AG04450 (cell line): ENCODE results near the gene LOXL4. TPM values are rescaled to one million over a fixed set of nuclear protein-coding genes. Genes with fewer than 3 reads are reported as not detected.
A peak's percentile ranks its signal among the peaks of the same experiment; 100 is the strongest.

ENCODE experiments used
- CTCF ChIA-PET: fragments of 300-600, 350-600 bp; formaldehyde crosslinking; extraction: SDS; loops from one replicate; lab custom pipeline; 2022; ENCODE audit warnings: antibody characterized with exemption, inconsistent platforms; lab: Charles Lee
- POLR2A ChIA-PET: fragments of 350-600 bp; formaldehyde crosslinking; extraction: SDS; loops from one replicate; lab custom pipeline; 2021; ENCODE audit warnings: antibody characterized with exemption, inconsistent platforms; lab: Yijun Ruan, JAX
- DNase-seq: peaks from one replicate; pipeline ENCODE4 v3.0.0-alpha.2; 2011; ENCODE audit warnings: low read depth, low spot score
- H3K27ac ChIP-seq: one replicate; pipeline ENCODE4 v1.5.1; 2012; ENCODE audit warnings: low read depth, low read length, control low read depth
- H3K27me3 ChIP-seq: one replicate; pipeline ENCODE4 v1.6.0; 2012; ENCODE audit warnings: low read length; ENCODE audit not compliant: control insufficient read depth, insufficient read depth
- H3K4me3 ChIP-seq: 2 replicates; pipeline ENCODE4 v1.5.1; 2011; ENCODE audit warnings: mild to moderate bottlenecking, low read depth, low read length, control low read depth
- H3K9me3 ChIP-seq: 2 replicates; pipeline ENCODE4 v1.5.1; 2012; ENCODE audit warnings: low read length; ENCODE audit not compliant: control insufficient read depth, insufficient read depth
- polyA plus RNA-seq: library from polyadenylated mRNA; depleted of rRNA; stranded (reverse); fragments of >200 nt; gene quantifications from 2 replicates; pipeline ENCODE4 v1.2.3, GENCODE V29; 2011
- TF ChIP-seq, protein P1 (sequence below): IDR thresholded peaks from 2 replicates; pipeline ENCODE4 v1.5.1; 2011; ENCODE audit warnings: low read depth, low read length, control low read depth, inconsistent platforms

Gene LOXL4
- polyA plus RNA-seq, 1 experiment: 41.0 TPM

DNA sequence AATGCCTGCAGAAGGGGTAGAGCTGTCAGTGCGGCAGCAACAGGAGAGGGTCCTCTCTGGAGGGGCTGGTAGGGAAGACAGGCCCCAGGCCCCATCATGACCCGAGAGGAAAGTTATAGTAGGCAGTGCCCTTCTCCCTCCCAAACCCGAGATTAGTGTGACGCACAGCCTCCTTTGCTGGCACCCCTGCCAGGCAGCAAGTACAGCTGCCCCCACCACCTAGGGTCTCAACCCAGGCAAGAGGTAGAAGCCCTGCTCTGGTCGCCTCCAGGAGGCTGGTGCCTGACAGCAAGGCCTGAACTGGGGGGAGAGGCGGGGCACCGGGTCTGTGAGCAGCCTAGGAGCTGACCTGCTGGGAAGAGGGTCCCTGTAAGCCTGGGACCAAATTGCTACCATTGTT, 15.5 kb downstream of the LOXL4 start:
- POLR2A ChIA-PET: no interaction called here
- Histone ChIP-seq H3K9me3 (no peaks in the 10 kb centered on the region; the same call in 1 of the 2 replicates), H3K27ac (no peak overlapping the region), H3K27me3 (no peaks in the 10 kb centered on the region), H3K4me3 (no peak overlapping the region)
- CTCF ChIA-PET: no interaction called here
- DNase-seq: no peak
- TF ChIP-seq, protein P1, sequence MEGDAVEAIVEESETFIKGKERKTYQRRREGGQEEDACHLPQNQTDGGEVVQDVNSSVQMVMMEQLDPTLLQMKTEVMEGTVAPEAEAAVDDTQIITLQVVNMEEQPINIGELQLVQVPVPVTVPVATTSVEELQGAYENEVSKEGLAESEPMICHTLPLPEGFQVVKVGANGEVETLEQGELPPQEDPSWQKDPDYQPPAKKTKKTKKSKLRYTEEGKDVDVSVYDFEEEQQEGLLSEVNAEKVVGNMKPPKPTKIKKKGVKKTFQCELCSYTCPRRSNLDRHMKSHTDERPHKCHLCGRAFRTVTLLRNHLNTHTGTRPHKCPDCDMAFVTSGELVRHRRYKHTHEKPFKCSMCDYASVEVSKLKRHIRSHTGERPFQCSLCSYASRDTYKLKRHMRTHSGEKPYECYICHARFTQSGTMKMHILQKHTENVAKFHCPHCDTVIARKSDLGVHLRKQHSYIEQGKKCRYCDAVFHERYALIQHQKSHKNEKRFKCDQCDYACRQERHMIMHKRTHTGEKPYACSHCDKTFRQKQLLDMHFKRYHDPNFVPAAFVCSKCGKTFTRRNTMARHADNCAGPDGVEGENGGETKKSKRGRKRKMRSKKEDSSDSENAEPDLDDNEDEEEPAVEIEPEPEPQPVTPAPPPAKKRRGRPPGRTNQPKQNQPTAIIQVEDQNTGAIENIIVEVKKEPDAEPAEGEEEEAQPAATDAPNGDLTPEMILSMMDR: no peak

DNA sequence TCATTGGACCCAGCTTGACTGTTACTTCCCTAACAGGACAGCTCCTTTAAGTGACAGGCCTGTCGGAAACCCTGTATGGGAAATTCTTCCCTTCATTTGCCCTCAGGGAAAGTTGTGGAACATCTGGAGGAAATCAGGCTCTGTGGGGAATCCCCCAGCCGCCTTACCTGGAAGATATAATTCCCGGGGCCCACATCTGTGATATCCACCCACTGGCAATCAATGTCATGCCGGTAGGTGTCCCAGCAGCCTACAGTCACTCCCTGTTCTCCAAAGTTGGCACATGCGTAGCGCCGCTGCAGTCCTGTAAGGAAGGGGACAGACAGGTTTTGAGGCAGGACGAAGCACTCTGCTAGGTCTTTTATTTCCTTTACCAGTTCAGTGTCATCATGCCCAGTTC, 16.6 kb downstream of the LOXL4 start:
- Histone ChIP-seq H3K27ac (no peak overlapping the region), H3K4me3 (no peak overlapping the region), H3K27me3 (no peaks in the 10 kb centered on the region), H3K9me3 (no peaks in the 10 kb centered on the region)
- no peak for DNase-seq
- TF ChIP-seq, protein P1: no peak
- ChIA-PET POLR2A (no interaction called here), CTCF (no interaction called here)

DNA sequence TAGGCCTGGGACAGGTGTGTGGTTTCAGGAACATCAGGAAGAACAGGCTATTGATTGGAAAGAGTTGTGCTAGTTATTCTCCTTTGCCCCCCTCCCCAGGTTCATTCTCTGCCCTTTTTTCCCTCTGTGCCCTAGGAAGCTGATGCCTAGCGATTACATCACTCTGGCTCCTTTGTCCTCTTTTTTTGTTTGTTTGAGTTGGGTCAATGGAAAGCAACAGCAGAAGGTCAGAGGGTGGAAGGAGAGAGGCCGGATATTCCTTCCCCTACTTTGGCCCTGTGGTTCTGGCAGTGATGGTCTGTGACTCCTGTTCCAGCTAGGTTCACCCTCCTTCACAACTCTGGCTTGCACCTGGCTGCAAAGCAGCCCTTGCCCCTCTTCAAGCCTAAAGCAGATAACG, 18.9 kb downstream of the LOXL4 start:
- TF ChIP-seq, protein P1: no peak
- CTCF ChIA-PET: interaction anchor here (0.6 to 6.4 kb wide), 2 partner anchors 61 to 79 kb away, joined by 4 to 63 read pairs; no protein-coding TSS in a partner anchor
- Histone ChIP-seq H3K9me3 (no peaks in the 10 kb centered on the region), H3K27me3 (no peaks in the 10 kb centered on the region), H3K27ac (no peak overlapping the region), H3K4me3 (no peak overlapping the region)
- DNase-seq: no peak
- POLR2A ChIA-PET: interaction anchor here (1.2 kb wide), 1 partner anchor 19 kb away, joined by 5 read pairs; no protein-coding TSS in a partner anchor

DNA sequence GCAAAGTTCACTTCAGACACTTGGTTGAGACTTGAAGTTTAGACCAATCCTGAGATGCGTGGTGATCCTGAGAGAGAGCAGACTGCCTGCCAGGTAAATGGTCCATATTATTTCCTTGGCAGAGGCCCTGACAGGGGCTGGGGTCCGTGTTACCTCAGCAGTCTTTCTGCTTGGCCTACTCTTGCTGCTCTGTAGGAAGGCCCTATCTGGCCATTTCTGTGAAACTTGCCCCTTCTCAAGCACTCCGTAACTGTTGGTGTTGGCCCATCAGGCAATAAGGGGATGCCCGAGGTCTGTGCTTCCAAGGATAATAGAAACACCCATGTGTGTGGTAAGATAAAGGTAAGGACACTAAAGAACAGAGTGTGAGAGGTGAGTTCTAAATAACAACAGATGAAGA, 20.0 kb downstream of the LOXL4 start:
- POLR2A ChIA-PET: interaction anchor here (1.2 kb wide), 1 partner anchor 20 kb away, joined by 5 read pairs; no protein-coding TSS in a partner anchor
- Histone ChIP-seq H3K27me3 (no peaks in the 10 kb centered on the region), H3K27ac (no peak overlapping the region), H3K9me3 (no peaks in the 10 kb centered on the region), H3K4me3 (no peak overlapping the region)
- CTCF ChIA-PET: interaction anchor here (6.4 kb wide), 1 partner anchor 62 kb away, joined by 63 read pairs; no protein-coding TSS in a partner anchor
- DNase-seq: no peak
- TF ChIP-seq, protein P1: no peak

DNA sequence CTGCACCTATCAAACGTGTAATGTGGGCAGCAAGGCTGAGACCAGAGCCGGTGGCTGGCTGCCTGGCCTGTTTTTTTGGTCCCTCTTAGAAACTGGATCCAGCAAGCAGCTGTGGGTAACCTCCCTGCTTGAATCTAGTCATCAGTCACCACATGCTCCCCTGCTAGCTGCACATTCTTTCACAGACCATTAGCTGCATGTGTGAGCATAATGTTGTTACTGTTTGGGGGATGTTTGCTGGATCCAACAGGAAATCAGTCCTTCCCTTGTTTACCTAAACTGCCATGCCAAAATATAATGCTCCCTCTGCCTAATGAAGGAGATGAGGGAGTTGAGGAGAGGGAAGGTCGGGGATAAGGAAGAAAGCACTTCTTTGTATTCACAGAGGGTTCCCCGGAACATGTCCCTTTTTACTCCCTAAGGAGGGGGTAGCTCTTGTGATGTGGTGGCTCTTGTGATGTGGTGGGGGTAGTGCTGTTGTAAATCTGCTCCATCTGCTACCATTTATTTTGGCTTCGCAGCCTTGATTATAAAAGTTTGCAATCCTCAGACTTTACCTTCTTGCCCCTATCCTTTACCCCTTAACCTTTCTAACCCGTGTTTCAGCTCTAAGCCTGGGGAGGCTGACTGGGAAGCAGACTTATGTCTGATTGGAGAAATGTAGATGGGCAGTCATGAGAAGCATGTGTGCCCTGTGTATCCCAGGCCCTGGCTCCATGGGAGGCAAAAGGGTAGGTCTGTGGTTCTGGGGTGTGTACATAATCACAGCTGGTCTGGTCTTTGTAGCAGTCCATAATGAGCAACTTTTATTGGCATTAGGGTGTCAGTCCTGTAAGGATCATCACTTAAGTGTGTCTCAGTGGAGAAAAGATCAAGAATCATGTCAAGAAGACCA, 20.8 kb downstream of the LOXL4 start:
- CTCF ChIA-PET: interaction anchor here (0.6 to 6.4 kb wide), 4 partner anchors 46 to 148 kb away, joined by 3 to 63 read pairs (median 4); no protein-coding TSS in a partner anchor
- Histone ChIP-seq H3K9me3 (no peaks in the 10 kb centered on the region), H3K4me3 (no peak overlapping the region), H3K27ac (peak overlapping the region; percentile 53), H3K27me3 (no peaks in the 10 kb centered on the region)
- TF ChIP-seq, protein P1: no peak
- DNase-seq: peak; percentile 47
- POLR2A ChIA-PET: no interaction called here
